Measurements from ENCODE around the gene ADAMTS6.

The ADAMTS6 gene

GRCh38 chr5:65299861-65300260 lies 181.9 kb downstream of the ADAMTS6 start:
- Histone ChIP-seq H3K36me3 (ENCODE audit: control insufficient read depth, insufficient read depth, low read length) (no peaks in the 10 kb centered on the region), H3K4me3 (ENCODE audit: low read length) (no peak overlapping the region), H2AK5ac (ENCODE audit: low read length) (no peak overlapping the region), H2BK5ac (ENCODE audit: low read length) (no peak overlapping the region), H3K56ac (ENCODE audit: low read length) (no peak overlapping the region), H3K23ac (ENCODE audit: low read length) (no peak overlapping the region), H3K9ac (ENCODE audit: low read length) (no peak overlapping the region), H3K27ac (ENCODE audit: low read depth, low read length) (no peak overlapping the region), H3K79me2 (ENCODE audit: control insufficient read depth, insufficient read depth, low read length) (no peaks in the 10 kb centered on the region), H3K4me2 (ENCODE audit: low read length) (no peak overlapping the region), H3K79me1 (ENCODE audit: low read length) (no peaks in the 10 kb centered on the region), H4K5ac (ENCODE audit: low read length) (no peak overlapping the region), H4K8ac (ENCODE audit: low read depth, low read length) (no peak overlapping the region), H2BK15ac (replicated peaks; ENCODE audit: low read depth) (no peak overlapping the region), H3K18ac (ENCODE audit: low read length) (no peak overlapping the region), H3K27me3 (ENCODE audit: insufficient read depth, low read length, poor library complexity) (no peaks in the 10 kb centered on the region), H2BK120ac (ENCODE audit: low read depth, low read length) (no peak overlapping the region), H3K4me1 (ENCODE audit: control insufficient read depth, low read depth, low read length) (no peaks in the 10 kb centered on the region), H3K4ac (ENCODE audit: low read depth, low read length) (no peak overlapping the region)
- whole genome bisulfite sequencing (ENCODE audit: extremely low coverage, insufficient coverage, low lambda C conversion rate): no CpG with 5 or more reads among the region's 3 CpGs
- DNase-seq: no peak

GRCh38 chr5:65296067-65296466 lies 185.7 kb downstream of the ADAMTS6 start:
- Histone ChIP-seq H3K27me3 (ENCODE audit: insufficient read depth, low read length, poor library complexity) (no peaks in the 10 kb centered on the region), H3K4ac (ENCODE audit: low read depth, low read length) (no peak overlapping the region), H3K79me1 (ENCODE audit: low read length) (no peaks in the 10 kb centered on the region), H3K79me2 (ENCODE audit: control insufficient read depth, insufficient read depth, low read length) (no peaks in the 10 kb centered on the region), H3K27ac (ENCODE audit: low read depth, low read length) (no peak overlapping the region), H3K4me1 (ENCODE audit: control insufficient read depth, low read depth, low read length) (no peaks in the 10 kb centered on the region), H2AK5ac (ENCODE audit: low read length) (no peak overlapping the region), H2BK15ac (replicated peaks; ENCODE audit: low read depth) (no peak overlapping the region), H3K18ac (ENCODE audit: low read length) (no peak overlapping the region), H3K36me3 (ENCODE audit: control insufficient read depth, insufficient read depth, low read length) (no peaks in the 10 kb centered on the region), H4K8ac (ENCODE audit: low read depth, low read length) (no peak overlapping the region), H3K56ac (ENCODE audit: low read length) (no peak overlapping the region), H3K9ac (ENCODE audit: low read length) (no peak overlapping the region), H3K23ac (ENCODE audit: low read length) (no peak overlapping the region), H2BK120ac (ENCODE audit: low read depth, low read length) (no peak overlapping the region), H4K5ac (ENCODE audit: low read length) (no peak overlapping the region), H3K4me2 (ENCODE audit: low read length) (no peak overlapping the region), H2BK5ac (ENCODE audit: low read length) (no peak overlapping the region), H3K4me3 (ENCODE audit: low read length) (no peak overlapping the region)
- no CpG with 5 or more reads among the region's 1 CpG for WGBS (ENCODE audit: extremely low coverage, insufficient coverage, low lambda C conversion rate)
- DNase-seq: no peak

GRCh38 chr5:65292196-65292595 lies 189.5 kb downstream of the ADAMTS6 start:
- H3K4me2 ChIP-seq (ENCODE audit: low read length): no peak overlapping the region
- no peak overlapping the region for H3K23ac ChIP-seq (ENCODE audit: low read length)
- H3K79me1 ChIP-seq (ENCODE audit: low read length): no peaks in the 10 kb centered on the region
- H3K36me3 ChIP-seq (ENCODE audit: control insufficient read depth, insufficient read depth, low read length): no peaks in the 10 kb centered on the region
- H4K8ac ChIP-seq (ENCODE audit: low read depth, low read length): no peak overlapping the region
- H3K79me2 ChIP-seq (ENCODE audit: control insufficient read depth, insufficient read depth, low read length): no peaks in the 10 kb centered on the region
- H3K4ac ChIP-seq (ENCODE audit: low read depth, low read length): no peak overlapping the region
- H2BK5ac ChIP-seq (ENCODE audit: low read length): no peak overlapping the region
- no peaks in the 10 kb centered on the region for H3K4me1 ChIP-seq (ENCODE audit: control insufficient read depth, low read depth, low read length)
- no peak overlapping the region for H2BK120ac ChIP-seq (ENCODE audit: low read depth, low read length)
- no peak for DNase-seq
- no peaks in the 10 kb centered on the region for H3K27me3 ChIP-seq (ENCODE audit: insufficient read depth, low read length, poor library complexity)
- H2BK15ac ChIP-seq (replicated peaks; ENCODE audit: low read depth): no peak overlapping the region
- no peak overlapping the region for H3K4me3 ChIP-seq (ENCODE audit: low read length)
- H4K5ac ChIP-seq (ENCODE audit: low read length): no peak overlapping the region
- H3K27ac ChIP-seq (ENCODE audit: low read depth, low read length): no peak overlapping the region
- no peak overlapping the region for H3K9ac ChIP-seq (ENCODE audit: low read length)
- H3K18ac ChIP-seq (ENCODE audit: low read length): no peak overlapping the region
- no peak overlapping the region for H3K56ac ChIP-seq (ENCODE audit: low read length)
- no peak overlapping the region for H2AK5ac ChIP-seq (ENCODE audit: low read length)

GRCh38 chr5:65290677-65291076 lies 191.0 kb downstream of the ADAMTS6 start:
- Histone ChIP-seq H2BK120ac (ENCODE audit: low read depth, low read length) (no peak overlapping the region), H3K79me2 (ENCODE audit: control insufficient read depth, insufficient read depth, low read length) (no peaks in the 10 kb centered on the region), H3K4me2 (ENCODE audit: low read length) (no peak overlapping the region), H3K79me1 (ENCODE audit: low read length) (no peaks in the 10 kb centered on the region), H2BK15ac (replicated peaks; ENCODE audit: low read depth) (no peak overlapping the region), H3K4me1 (ENCODE audit: control insufficient read depth, low read depth, low read length) (no peaks in the 10 kb centered on the region), H3K56ac (ENCODE audit: low read length) (no peak overlapping the region), H3K9ac (ENCODE audit: low read length) (no peak overlapping the region), H2BK5ac (ENCODE audit: low read length) (no peak overlapping the region), H3K27me3 (ENCODE audit: insufficient read depth, low read length, poor library complexity) (no peaks in the 10 kb centered on the region), H4K5ac (ENCODE audit: low read length) (no peak overlapping the region), H3K23ac (ENCODE audit: low read length) (no peak overlapping the region), H3K27ac (ENCODE audit: low read depth, low read length) (no peak overlapping the region), H3K4me3 (ENCODE audit: low read length) (no peak overlapping the region), H2AK5ac (ENCODE audit: low read length) (no peak overlapping the region), H3K4ac (ENCODE audit: low read depth, low read length) (no peak overlapping the region), H4K8ac (ENCODE audit: low read depth, low read length) (no peak overlapping the region), H3K36me3 (ENCODE audit: control insufficient read depth, insufficient read depth, low read length) (no peaks in the 10 kb centered on the region), H3K18ac (ENCODE audit: low read length) (no peak overlapping the region)
- no peak for DNase-seq
- WGBS (ENCODE audit: extremely low coverage, insufficient coverage, low lambda C conversion rate): no CpG with 5 or more reads among the region's 1 CpG

- H4K5ac ChIP-seq (ENCODE audit: low read length): no peak overlapping the region
- H3K4ac ChIP-seq (ENCODE audit: low read depth, low read length): no peak overlapping the region
- no peak overlapping the region for H2BK120ac ChIP-seq (ENCODE audit: low read depth, low read length)
- H3K4me2 ChIP-seq (ENCODE audit: low read length): no peak overlapping the region
- no peaks in the 10 kb centered on the region for H3K79me2 ChIP-seq (ENCODE audit: control insufficient read depth, insufficient read depth, low read length)
- no peak overlapping the region for H3K27ac ChIP-seq (ENCODE audit: low read depth, low read length)
- H3K4me1 ChIP-seq (ENCODE audit: control insufficient read depth, low read depth, low read length): no peaks in the 10 kb centered on the region
- no CpG with 5 or more reads among the region's 2 CpGs for WGBS (ENCODE audit: extremely low coverage, insufficient coverage, low lambda C conversion rate)
- no peak overlapping the region for H4K8ac ChIP-seq (ENCODE audit: low read depth, low read length)
- no peaks in the 10 kb centered on the region for H3K79me1 ChIP-seq (ENCODE audit: low read length)
- no peak overlapping the region for H3K9ac ChIP-seq (ENCODE audit: low read length)
- H3K18ac ChIP-seq (ENCODE audit: low read length): no peak overlapping the region
- no peak for DNase-seq
- H2AK5ac ChIP-seq (ENCODE audit: low read length): no peak overlapping the region
- no peak overlapping the region for H2BK5ac ChIP-seq (ENCODE audit: low read length)
- no peaks in the 10 kb centered on the region for H3K27me3 ChIP-seq (ENCODE audit: insufficient read depth, low read length, poor library complexity)
- no peak overlapping the region for H2BK15ac ChIP-seq (replicated peaks; ENCODE audit: low read depth)
- H3K4me3 ChIP-seq (ENCODE audit: low read length): no peak overlapping the region
- no peak overlapping the region for H3K56ac ChIP-seq (ENCODE audit: low read length)
- H3K23ac ChIP-seq (ENCODE audit: low read length): no peak overlapping the region
- H3K36me3 ChIP-seq (ENCODE audit: control insufficient read depth, insufficient read depth, low read length): no peaks in the 10 kb centered on the region
Measured at GRCh38 chr5:65288657-65289056, 193.1 kb downstream of the ADAMTS6 start.

- no peak for DNase-seq
- peaks cover 5% of the 10 kb centered on the region for H3K4me1 ChIP-seq (ENCODE audit: control insufficient read depth, low read depth, low read length)
- no peak overlapping the region for H2BK15ac ChIP-seq (replicated peaks; ENCODE audit: low read depth)
- no peaks in the 10 kb centered on the region for H3K27me3 ChIP-seq (ENCODE audit: insufficient read depth, low read length, poor library complexity)
- no peak overlapping the region for H3K56ac ChIP-seq (ENCODE audit: low read length)
- WGBS (ENCODE audit: extremely low coverage, insufficient coverage, low lambda C conversion rate): no CpG with 5 or more reads among the region's 2 CpGs
- no peaks in the 10 kb centered on the region for H3K79me1 ChIP-seq (ENCODE audit: low read length)
- no peak overlapping the region for H4K5ac ChIP-seq (ENCODE audit: low read length)
- H2BK5ac ChIP-seq (ENCODE audit: low read length): no peak overlapping the region
- no peak overlapping the region for H4K8ac ChIP-seq (ENCODE audit: low read depth, low read length)
- no peak overlapping the region for H3K4ac ChIP-seq (ENCODE audit: low read depth, low read length)
- no peak overlapping the region for H2AK5ac ChIP-seq (ENCODE audit: low read length)
- no peak overlapping the region for H3K9ac ChIP-seq (ENCODE audit: low read length)
- no peak overlapping the region for H3K27ac ChIP-seq (ENCODE audit: low read depth, low read length)
- H3K23ac ChIP-seq (ENCODE audit: low read length): no peak overlapping the region
- no peaks in the 10 kb centered on the region for H3K36me3 ChIP-seq (ENCODE audit: control insufficient read depth, insufficient read depth, low read length)
- no peaks in the 10 kb centered on the region for H3K79me2 ChIP-seq (ENCODE audit: control insufficient read depth, insufficient read depth, low read length)
- H3K4me2 ChIP-seq (ENCODE audit: low read length): no peak overlapping the region
- H3K18ac ChIP-seq (ENCODE audit: low read length): no peak overlapping the region
- H2BK120ac ChIP-seq (ENCODE audit: low read depth, low read length): no peak overlapping the region
- no peak overlapping the region for H3K4me3 ChIP-seq (ENCODE audit: low read length)
Measured at GRCh38 chr5:65279603-65280002, 202.1 kb downstream of the ADAMTS6 start.
